ENCODE results near the gene GFOD2.

- TF ChIP-seq CTCF (IDR thresholded peaks at IDR 0.05; ENCODE audit: low read depth, low read length) (no peak), POLR2A (IDR thresholded peaks at IDR 0.05; ENCODE audit: extremely low read depth, insufficient read length) (no peak)
Measured at GRCh38 chr16:67730326-67730725, 11.2 kb upstream of the GFOD2 start.
